Islet precursor cell (in vitro differentiated cells): Measurements from ENCODE around the gene TMEM97.
"Not testable (repeated sequence)": the region's sequence is repeated elsewhere in the genome, so short reads cannot be mapped to it uniquely, and the experiment has no call there.

ENCODE experiments used
- DNase-seq: peaks from one replicate; pipeline ENCODE4 v3.0.0-alpha.2; 2018

The TMEM97 gene

DNA sequence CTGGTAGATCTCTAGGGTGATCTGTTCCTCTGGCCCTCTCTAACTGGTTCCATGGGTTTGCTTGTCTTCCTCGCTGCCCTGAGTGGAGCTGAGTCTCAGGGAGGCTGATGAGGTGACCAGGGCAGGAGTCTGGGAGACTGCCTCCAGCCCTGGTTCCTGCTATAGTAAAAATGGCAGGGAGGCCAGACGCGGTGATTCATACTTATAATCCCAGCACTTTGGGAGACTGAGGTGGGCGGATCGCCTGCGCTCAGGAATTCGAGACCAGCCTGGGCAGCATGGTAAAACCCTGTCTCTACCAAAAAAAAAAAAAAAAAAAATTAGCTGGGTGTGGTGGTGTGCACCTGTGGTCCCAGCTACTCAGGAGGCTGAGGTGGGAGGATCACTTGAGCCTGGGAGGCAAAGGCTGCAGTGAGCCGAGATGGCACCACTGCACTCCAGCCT is 19.8 kb downstream of the TMEM97 start:
- DNase-seq: not testable (repeated sequence)

DNA sequence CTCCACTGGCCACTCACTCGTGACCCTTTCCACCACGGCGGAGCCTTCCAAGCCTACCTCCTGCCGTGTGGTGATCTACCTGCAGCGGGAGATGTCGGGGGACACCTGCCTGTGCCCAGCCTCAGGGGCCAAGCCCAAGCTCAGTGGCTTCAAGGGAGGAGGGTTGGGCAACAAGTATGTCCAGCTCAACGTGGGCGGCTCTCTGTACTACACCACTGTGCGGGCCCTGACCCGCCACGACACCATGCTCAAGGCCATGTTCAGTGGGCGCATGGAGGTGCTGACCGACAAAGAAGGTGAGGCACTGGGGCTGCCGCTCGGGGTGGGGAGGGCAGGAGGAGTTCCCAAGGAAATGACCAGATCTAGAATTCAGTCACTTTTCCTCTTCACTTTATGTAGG is 20.4 kb downstream of the TMEM97 start:
- DNase-seq: no peak

DNA sequence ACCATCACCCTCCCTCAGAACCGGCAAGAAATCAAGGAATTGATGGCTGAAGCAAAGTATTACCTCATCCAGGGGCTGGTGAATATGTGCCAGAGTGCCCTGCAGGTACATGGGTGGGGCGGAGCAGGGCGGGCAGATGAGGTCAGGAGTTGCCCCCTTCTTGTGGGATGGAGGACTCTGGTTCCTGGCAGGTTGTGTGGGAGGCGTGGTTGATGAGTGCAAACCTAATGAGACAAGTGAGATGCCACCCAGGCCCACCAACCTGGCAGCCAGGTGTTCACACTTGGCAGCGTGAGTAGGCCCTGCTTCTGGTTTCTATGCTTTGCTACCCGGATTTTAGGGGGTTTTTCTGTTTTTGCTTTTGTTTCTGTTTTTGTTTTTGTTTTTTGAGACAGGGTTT is 21.4 kb downstream of the TMEM97 start:
- DNase-seq: no peak

DNA sequence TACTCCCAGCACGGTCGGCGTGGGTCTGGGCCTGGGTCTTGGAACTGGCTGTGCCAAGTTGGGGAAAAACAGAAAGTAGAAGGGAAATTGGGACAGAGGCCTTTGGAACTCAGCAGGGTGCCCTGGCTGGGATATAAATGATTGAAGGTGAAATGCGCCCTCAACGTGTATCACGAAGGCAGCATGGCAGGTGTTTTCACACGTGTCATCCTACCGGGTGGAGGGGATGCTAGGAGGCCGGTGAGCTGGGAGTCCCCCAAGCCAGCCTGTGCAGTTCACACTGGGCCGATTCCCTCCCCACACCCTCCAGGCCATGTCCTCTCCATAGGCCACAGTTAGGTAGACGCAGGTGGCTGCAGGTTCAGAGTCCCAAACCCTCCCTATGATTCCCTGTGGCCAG is 22.5 kb downstream of the TMEM97 start:
- DNase-seq: no peak

DNA sequence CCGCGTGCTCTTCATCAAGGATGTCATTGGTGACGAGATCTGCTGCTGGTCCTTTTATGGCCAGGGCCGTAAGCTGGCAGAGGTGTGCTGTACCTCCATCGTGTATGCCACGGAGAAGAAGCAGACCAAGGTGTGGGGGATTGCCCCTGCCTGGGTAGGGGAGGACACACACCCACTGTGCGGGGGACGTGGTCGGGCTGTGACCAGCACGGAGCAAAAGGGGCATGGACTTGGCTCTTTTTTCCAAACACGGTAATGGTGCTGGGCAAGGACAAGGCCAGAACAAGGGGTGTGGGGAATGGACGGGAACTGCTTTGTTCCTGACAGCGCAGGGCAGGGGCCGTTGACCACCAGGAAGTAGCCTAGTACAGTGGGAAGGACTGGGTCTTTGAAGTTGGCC is 23.3 kb downstream of the TMEM97 start:
- DNase-seq: peak; percentile 39

DNA sequence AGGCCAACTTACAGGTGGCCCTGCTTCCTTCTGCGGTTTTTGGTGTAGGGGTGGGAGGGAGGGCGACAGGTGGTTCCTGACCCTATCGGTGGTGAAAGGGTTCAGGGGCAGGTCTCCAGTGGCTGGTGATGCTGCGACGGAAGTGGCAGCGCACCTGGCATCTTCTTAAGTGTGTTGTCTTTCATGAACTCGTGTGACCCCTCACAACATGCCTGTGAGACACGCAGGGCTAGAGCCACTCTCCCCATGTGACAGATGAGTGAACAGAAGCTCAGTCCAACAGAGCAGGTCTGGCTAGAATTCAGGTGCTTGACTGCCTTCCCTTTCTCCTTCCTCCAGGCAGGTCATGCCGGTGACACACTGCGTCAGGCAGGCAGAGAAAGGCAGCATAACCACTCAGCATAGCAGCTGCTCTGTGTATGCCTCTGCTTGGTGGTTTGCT is 24.5 kb downstream of the TMEM97 start:
- DNase-seq: peak; percentile 49

DNA sequence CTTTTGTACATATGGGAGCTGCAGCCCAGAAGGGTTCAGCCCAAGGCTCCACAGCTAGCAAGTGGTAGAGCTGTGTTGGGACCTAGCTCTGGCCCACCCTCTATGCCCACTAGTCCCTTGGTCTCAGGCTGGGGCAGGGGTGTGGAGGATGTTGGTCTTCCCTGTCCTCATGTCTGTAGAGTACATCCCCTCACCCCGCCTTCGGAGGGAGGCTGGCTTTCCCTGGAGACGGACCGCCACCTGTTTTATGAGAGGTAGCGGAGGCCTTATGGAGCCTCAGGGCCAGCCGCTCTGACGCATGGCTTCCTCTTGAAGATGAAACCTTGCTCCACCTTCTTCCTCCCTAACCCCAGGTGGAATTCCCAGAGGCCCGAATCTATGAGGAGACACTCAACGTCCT is 25.0 kb downstream of the TMEM97 start:
- no peak for DNase-seq

DNA sequence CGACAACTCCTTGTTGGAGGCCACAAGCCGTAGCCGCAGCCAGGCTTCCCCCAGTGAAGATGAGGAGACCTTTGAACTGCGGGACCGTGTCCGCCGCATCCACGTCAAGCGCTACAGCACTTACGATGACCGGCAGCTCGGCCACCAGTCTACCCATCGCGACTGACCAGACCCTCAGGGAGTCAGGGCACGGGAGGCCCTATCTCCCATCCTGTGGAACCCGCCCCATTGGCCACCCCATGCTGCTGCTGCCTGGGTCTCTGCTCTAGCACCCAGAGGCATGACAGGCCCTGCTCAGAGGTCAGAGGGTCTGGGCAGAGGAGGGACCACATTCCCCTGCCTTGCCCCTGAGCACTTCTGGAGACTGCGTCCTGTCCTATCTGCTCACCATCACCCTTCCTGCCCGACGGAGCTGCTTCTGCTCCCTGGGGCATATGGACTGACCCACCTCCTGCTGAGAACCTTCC is 25.5 kb downstream of the TMEM97 start:
- DNase-seq: peak; percentile 56

DNA sequence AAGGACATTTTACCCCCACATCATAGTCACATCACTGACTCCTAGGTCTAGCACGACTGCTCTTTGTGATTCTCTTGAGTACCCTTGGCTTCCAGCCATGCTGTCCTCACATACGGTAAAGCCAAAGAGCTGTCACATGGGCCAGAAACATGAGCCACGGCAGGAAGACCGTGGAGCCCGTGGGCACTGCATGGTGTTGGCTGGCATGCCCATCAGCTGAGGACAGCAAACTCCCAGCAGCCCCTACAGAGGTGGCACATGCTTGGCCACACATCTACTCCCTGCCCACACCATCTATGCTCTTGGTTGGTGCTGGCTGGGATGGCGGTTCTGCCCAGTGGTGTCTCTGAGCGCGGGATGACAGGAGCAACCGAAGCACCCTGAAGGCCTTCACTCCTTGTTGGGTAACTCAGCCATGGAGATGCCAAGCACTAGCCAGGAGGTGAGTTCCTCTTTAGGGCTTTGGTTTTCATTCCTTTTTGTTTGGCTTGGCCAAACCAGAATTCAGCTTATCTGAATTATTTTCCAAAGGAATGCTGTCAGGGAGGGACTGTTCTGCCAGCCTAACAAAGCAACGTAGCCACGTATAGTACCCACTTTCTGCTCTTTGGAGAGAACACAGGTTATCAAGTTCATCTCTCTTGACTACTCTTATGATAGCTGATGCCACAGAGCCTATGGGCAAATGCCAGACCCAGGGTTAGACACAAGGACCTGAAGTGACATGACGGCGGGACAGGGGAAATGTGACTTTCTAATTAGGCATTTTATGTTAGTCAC is 26.6 kb downstream of the TMEM97 start:
- peak; percentile 53 for DNase-seq

DNA sequence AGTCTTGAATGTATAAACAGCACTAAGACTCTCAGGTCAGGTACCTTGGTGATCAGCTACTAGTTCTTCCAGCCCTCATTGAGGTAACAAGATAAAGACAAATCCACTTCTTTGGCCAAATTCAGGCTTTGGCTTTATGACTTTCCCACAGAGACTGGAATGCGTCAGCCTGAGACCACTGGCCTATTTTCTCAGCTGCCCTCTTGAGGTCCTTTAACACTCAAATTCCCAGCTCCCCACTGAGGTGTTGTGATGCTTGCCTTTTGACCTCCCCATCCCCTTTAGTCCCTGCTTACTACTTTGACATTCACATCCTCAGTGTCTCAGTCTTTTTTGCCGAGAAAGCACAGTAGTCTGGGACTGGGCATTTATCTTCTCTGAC is 27.2 kb downstream of the TMEM97 start:
- DNase-seq: peak; percentile 45

DNA sequence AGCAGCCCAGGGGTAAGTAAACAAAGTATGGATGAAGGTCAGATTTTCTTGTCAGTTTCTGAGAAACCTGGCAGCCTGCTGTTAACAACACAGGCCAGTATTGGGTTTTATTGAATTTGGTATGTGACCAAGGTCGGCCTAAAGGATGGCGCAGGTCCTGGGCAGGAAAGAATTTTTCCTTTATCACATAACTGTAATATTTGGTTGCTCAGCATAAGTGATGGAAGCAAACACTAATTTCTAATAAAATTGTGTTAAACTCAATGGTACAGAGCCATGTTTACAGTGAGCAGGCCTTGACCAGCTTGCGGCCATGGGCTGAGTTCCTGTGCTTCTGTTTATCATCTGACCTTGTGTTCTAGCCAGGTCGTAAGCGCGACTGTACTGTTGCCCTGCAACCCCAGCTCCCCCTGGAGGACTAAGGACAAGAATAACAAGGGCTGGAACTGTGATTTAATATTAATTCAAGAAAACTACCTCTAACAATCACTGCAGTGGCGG is 27.8 kb downstream of the TMEM97 start:
- DNase-seq: peak; percentile 74

DNA sequence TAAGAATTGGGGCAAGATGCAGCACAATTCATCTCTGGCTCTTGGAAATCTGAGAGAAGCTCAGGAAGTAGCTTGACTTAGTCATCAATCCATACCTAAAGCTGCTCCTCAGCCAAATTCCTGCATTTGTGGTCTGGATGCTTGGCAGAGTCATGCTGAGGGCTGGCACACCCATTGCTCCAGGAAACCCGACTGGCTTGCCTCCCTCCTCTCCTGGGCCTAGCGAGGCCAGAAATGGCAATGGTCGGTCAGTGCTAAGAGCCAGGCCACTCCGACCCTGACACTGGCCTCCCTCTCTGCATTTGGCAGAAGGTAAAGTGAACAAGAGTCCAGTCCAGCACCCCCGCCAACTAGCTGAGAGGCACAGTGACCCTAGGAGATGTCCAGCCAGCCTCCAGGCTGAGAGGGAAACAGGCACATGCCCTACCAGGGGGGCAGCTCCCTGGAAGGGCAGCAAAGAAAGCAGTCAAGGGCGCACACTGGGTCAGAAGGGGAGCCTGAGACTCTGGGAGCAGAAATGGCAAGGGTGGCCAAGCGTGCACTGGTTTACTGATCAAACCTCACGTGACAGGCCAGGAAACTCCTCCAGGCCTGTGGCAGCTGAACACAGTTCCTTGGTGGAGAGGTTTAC is 28.4 kb downstream of the TMEM97 start:
- peak; percentile 87 for DNase-seq

DNA sequence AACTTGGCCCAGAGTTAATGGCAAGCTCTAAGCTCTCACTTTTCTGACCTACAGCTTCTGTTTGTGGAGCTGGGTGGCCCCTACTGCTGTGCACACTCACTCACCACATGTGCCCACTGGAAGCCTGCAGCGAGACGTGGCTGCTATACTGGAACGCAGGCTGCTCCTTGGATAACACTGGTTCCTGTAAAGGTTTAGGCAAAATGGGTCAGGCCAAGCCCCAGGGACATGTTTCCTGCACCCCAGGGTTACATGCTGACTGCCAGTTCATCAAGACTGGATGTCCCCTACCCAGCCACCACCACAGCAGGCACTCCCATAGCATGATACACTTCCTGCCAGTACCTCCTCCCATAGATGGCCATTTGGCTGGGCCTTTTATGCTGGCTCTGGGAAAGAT is 30.0 kb downstream of the TMEM97 start:
- peak; percentile 52 for DNase-seq

DNA sequence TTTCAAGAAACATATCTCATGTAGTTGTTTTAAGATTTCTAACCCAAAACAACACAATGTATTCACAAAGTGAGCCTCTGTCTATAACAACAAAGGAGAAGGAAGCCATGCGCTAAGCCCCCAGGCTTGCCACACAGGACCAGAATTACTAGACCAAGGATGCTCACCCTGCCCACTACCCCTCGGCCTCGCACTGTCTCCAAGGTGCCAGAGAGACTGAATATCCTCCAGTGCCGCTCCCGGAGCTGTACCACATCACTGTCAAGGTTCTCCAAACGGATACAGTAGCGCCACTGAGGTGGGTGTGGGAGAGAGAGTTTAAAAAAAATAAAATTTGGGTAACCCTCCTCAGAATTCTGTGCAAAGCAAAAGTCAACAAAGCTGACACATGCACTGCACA is 31.3 kb downstream of the TMEM97 start:
- no peak for DNase-seq

DNA sequence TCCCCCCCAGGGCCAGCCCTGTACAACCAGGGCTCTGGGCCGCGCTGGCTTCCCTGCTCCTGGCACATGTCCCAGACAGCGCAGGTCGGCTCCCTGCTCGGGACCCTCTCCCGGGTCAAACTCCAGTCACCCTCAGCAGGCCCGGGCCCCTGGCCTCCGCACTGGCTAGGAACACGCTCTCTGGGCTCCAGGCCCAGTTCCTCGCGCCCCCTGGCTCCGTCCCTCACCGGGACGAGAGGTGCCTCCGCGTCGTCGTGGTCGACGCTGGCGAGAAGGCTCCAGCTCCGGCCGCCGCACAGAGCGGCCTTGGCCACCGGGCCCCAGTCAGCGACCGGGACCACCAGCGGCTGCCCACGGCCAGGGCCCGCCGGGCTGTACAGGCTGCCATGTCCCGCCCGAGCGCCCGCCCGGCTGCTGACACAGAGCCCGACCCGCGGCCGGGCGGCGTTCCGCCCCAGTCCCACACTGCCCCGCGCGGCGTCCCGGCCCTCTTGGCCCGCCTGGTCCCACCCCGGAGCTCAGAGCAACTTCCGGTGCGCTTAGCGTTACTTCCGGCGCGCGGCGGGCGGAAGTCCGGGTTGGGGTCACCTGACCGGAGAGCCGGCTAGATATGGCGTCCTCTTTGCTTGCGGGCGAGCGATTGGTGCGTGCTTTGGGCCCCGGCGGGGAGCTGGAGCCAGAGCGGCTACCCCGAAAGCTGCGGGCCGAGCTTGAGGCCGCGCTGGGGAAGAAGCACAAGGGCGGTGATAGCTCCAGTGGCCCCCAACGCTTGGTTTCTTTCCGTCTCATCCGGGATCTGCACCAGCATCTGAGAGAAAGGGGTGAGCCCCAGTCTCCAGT is 38.3 kb downstream of the TMEM97 start, which contains the start of gene POLDIP2:
Gene POLDIP2 (minus strand): TSS at position 467 of the 840 bp plus-strand sequence. CDS start 79 bp downstream, at position 388.
- DNase-seq: peak; percentile 99

DNA sequence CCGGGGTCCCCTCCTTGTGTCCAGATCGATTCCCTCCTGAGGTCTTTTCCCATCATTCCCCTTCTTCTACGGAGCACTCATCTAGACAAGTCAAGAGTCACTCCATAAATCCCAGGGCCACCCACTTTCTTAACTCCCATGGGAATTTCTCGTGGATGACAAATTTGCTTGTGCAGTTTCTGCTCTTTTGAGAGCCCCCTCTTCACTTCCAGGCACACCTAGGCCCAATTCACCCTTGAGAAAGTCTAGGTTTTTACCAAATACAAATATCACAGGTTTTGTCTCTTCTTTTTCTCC is 38.8 kb downstream of the TMEM97 start:
- no peak for DNase-seq

DNA sequence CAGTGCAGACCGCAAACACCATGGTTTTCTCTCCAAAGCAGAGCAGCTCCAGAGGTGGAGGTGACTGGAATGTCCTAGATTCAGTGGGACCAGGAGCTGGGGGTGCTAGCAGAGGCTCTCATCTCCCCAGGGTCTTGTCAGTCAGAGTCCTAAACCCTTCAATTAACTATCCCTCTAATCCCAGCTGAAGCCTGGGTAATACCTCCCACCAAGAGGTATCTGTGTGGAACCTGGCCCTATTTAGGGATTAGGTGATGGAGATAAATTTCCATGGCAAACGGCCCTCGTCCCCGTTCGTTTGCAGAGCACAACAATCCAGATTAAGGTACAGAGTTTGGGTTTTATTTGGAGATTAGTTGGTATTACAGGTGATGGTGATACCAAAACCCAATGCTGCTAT is 44.2 kb downstream of the TMEM97 start:
- DNase-seq: no peak

DNA sequence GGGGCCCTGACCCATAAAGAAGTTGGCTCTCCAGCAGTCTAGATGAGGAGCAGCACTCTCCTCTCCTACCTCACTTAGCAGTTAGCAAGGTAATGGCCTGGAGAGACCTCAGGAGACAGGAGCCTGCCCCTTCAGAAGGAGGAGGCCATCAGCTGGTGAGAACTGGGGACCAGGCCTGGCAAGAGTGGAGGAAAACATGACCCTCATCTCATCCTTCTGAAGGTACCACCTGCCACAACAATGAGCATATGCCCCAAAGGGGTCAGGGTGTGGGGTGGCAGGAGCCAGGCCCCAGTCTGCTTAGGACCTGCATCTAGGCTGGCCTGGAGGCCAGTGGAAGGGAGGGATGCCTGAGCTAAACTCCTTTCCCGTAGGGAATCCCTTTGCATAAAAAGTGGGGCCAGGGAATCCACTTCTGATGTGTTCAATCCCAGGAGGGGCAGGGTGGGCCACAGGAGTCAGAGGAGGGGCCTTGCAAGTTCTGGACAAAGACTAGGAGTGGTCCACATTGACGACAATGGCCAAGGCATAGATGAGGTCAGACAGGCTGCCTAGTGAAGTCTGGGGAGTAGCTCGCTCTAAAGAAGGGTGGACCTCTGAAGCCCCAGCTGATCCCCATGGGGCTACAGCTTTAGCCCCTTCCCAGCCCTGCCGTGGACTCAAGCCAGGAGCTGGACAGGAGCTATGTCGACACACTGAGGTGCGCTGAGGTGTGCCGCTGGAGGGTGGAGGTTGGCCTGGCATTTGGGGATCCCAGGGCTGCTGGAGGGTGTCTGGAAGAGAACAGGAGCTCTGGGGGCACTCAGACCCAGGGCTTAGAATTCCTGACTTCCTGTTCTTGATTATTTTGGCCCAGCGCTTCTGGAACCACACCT is 45.0 kb downstream of the TMEM97 start:
- peak; percentile 51 for DNase-seq

DNA sequence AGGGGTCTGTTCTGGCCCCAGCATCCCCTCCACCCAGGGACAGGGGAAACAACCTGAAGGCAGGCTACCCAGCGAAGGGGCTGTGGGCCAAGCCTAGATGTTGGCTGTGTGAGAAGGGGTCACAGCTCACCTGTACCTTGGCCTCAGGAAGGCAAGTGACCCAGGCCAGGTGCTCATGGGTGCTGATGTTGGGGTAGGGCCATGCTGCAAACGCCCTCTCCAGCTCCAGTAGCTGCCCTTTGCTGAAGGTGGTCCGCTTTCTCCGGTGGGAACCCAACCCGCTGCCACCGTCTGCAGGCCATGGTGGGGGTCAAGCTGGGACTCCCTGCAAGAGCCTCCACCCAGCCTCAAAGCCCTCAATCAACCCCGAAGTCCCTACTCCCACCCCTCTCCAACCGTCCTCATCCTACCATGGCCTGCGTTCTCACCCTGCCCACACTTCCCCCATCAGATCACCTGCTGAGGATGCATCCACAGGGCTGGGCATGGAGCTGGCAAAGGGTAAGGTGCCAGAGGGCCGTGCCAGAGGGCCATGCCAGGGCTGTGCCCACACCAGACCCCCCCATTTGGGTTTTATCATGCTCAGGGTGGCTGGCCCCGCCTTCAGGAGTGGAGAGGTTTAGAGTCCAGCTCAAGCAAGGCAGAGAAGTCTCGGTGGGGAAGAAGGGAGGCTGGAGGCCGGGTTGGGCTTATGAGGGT is 45.8 kb downstream of the TMEM97 start, which contains the start of gene SEBOX:
Gene SEBOX (minus strand): TSS at position 535 of the 699 bp plus-strand sequence. CDS start 48 bp downstream, at position 487.
- peak; percentile 52 for DNase-seq

DNA sequence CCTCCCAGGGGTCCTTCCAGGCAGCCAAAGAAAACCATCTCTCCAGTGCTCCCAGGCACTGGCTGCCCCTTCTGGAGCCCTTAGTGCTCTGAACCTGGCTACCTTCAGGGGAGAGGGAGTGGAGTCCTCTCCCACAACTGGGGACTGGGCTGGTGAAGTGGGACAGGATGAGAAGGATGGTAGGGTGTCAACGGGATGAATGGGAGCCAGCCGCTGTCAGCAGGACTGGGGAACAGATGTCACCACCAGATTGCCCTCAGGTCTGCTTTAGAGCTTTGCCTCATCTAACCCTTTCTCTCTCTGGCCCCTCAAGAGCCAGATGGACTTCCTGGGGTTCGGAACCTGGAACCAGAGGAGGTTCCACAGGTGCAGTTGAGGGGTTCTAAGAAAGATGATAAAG is 46.5 kb downstream of the TMEM97 start:
- no peak for DNase-seq

DNA sequence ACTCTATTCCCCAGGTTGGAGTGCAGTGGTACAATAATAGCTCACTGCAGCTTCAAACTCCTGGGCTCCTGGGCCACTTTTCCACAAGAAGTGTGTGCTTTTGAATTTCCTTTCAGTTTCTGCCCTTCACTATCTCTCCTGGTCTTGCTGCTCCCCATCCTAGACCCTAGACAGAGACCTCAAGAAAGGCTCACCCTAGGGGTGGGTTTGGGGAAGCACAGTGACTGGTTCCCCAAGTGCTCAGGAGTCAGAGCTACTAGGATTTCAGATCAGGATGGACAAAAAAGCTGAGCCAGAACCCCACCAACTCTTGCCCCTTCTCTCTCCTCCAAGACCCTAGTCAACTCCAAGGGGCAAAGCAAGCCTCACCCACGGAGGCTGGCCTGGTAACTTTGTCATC is 47.6 kb downstream of the TMEM97 start:
- DNase-seq: peak; percentile 51
